HepG2 (cell line): Measurements from ENCODE around the gene FRMD4A.

ENCODE experiments used
- ETV5 ChIP-seq: IDR thresholded peaks from 2 replicates; pipeline ENCODE4 v1.6.1; 2018; ENCODE audit warnings: missing biosample characterization, missing genetic modification reagents, inconsistent platforms, borderline replicate concordance
- ETV6 ChIP-seq: sonication (generic); formaldehyde crosslinking; conservative IDR thresholded peaks from 2 replicates; pipeline ENCODE4 v1.4.0; 2020; ENCODE audit warnings: missing genetic modification reagents
- NR2C2 ChIP-seq: sonication (generic); formaldehyde crosslinking; IDR thresholded peaks from 2 replicates; pipeline ENCODE4 v1.4.0; 2020; ENCODE audit warnings: missing genetic modification reagents, mild to moderate bottlenecking, moderate library complexity, borderline replicate concordance
- ZBTB33 ChIP-seq: sonication (generic); formaldehyde crosslinking; IDR thresholded peaks from 2 replicates; pipeline ENCODE4 v1.4.0; 2020; ENCODE audit warnings: missing genetic modification reagents

DNA sequence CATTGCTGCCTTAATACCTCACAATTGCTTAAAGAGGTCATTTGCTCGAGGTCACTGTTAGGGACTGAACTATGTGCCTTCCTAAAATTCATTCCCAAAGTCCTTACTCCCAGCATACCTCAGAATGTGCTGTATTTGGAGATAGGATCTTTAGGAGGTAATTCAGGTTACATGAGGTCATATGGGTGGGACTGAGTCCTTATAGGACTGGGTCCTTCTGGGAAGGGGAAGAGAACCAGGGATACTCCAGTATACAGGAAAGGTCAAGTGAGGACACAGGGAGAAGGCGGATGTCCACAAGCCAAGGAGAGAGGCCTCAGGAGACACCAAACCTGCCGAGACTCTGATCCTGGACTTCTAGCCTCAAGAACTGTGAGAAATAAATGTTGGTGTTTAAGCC lies 490.7 kb downstream of the FRMD4A start:
- no peak for TF ChIP-seq ZBTB33 (CRISPR knock-in tag)
- TF ChIP-seq ETV5: no peak
- TF ChIP-seq ETV6: no peak
- no peak for TF ChIP-seq NR2C2 (CRISPR knock-in tag)
